GM12878 (cell line): ENCODE data around the gene RETN. TPM values are rescaled to one million over a fixed set of nuclear protein-coding genes. Genes with fewer than 3 reads are reported as not detected.

Source experiments
- ATAC-seq: fragments of 200-7000 bp; cut with Tn5 transposase; 3 replicates; pipeline ENCODE4 v1.9.1; 2020; ENCODE audit warnings: mild to moderate bottlenecking, moderate library complexity
- BruUV-seq: library from RNA; stranded (reverse); fragments of 400-500 nt; replicated peaks from 2 replicates; lab custom pipeline; 2021; lab: Mats Ljungman, UMichigan
- CTCF ChIA-PET: fragments of 300-600 bp; sonication (Branson Sonifier 250); formaldehyde crosslinking; extraction: SDS; loops from one replicate; lab custom pipeline; 2021; ENCODE audit warnings: inconsistent platforms; lab: Yijun Ruan, JAX
- POLR2A ChIA-PET: fragments of 350-600 bp; formaldehyde crosslinking; extraction: SDS; loops from one replicate; lab custom pipeline; 2021; ENCODE audit warnings: inconsistent platforms; lab: Charles Lee
- RAD21 ChIA-PET: fragments of 300-600 bp; sonication (Branson Sonifier 250); formaldehyde crosslinking; loops from one replicate; lab custom pipeline; 2023; ENCODE audit warnings: antibody characterized with exemption; ENCODE audit not compliant: unreplicated experiment; lab: Charles Lee
- SMC1A ChIA-PET: fragments of 300-600 bp; sonication (Branson Sonifier 250); formaldehyde crosslinking; loops from one replicate; lab custom pipeline; 2023; ENCODE audit not compliant: unreplicated experiment, uncharacterized antibody; lab: Charles Lee
- DNase-seq: peaks from one replicate; pipeline ENCODE4 v3.0.0-alpha.2; 2011; ENCODE audit warnings: low read depth, low spot score
- FAIRE-seq: peaks from 3 replicates; lab custom pipeline; 2011; peaks lifted over from hg19 to GRCh38; lab: Jason Lieb, UNC
- H2AFZ ChIP-seq: 2 replicates; pipeline ENCODE4 v1.6.0; 2011; ENCODE audit warnings: low read depth, low read length, control low read depth; ENCODE audit not compliant: control insufficient read depth
- H3K27ac ChIP-seq: 2 replicates; pipeline ENCODE4 v1.5.1; 2011; ENCODE audit warnings: control low read depth; ENCODE audit not compliant: control insufficient read depth, insufficient read depth
- H3K27me3 ChIP-seq, 2 experiments: replicated peaks in 1 of 2; 2 replicates each; pipeline versions ENCODE4 v1.6.0 to v1.6.1; 2011; ENCODE audit warnings: low read length in 1 of 2; ENCODE audit not compliant: control insufficient read depth in 2 of 2, insufficient read depth in 2 of 2
- H3K36me3 ChIP-seq, 2 experiments: 2 replicates each; pipeline ENCODE4 v1.5.1; 2011; ENCODE audit warnings: low read length in 1 of 2; ENCODE audit not compliant: control insufficient read depth in 2 of 2, insufficient read depth in 2 of 2
- H3K4me1 ChIP-seq: 2 replicates; pipeline ENCODE4 v1.6.1; 2011; ENCODE audit warnings: mild to moderate bottlenecking, low read length, moderate library complexity, mixed read lengths; ENCODE audit not compliant: control insufficient read depth, insufficient read depth
- H3K4me2 ChIP-seq: 2 replicates; pipeline ENCODE4 v1.6.0; 2011; ENCODE audit warnings: control low read depth; ENCODE audit not compliant: control insufficient read depth, insufficient read depth
- H3K4me3 ChIP-seq: fragments of 200-600 bp; sonication (generic); 2 replicates; pipeline ENCODE4 v1.5.1; 2016
- H3K79me2 ChIP-seq: 2 replicates; pipeline ENCODE4 v1.6.0; 2011; ENCODE audit warnings: low read length; ENCODE audit not compliant: control insufficient read depth, insufficient read depth
- H3K9ac ChIP-seq: 2 replicates; pipeline ENCODE4 v1.8.0; 2011; ENCODE audit warnings: low read length, control low read depth, mixed read lengths; ENCODE audit not compliant: control insufficient read depth, insufficient read depth
- H3K9me3 ChIP-seq: replicated peaks from 3 replicates; pipeline ENCODE4 v1.5.1; 2011; ENCODE audit warnings: mild to moderate bottlenecking, low read length; ENCODE audit not compliant: control insufficient read depth, insufficient read depth
- H4K20me1 ChIP-seq: 2 replicates; pipeline ENCODE4 v1.6.0; 2011; ENCODE audit not compliant: control insufficient read depth, insufficient read depth
- BCL3 ChIP-seq: IDR thresholded peaks from 2 replicates; pipeline ENCODE4 v1.6.1; 2011; ENCODE audit warnings: borderline replicate concordance, low read depth, mild to moderate bottlenecking, moderate library complexity, low read length; ENCODE audit not compliant: insufficient read depth, poor library complexity, severe bottlenecking
- CEBPZ ChIP-seq: fragments of 150-350 bp; IDR thresholded peaks from 2 replicates; pipeline ENCODE4 v1.6.1; 2016; ENCODE audit warnings: low read depth, low read length
- NBN ChIP-seq: fragments of 450-650 bp; IDR thresholded peaks from 2 replicates; pipeline ENCODE4 v1.6.1; 2016
- WRNIP1 ChIP-seq: IDR thresholded peaks from 2 replicates; pipeline ENCODE4 v1.6.1; 2011; ENCODE audit warnings: low read depth, low read length, improper control_type of control experiment, borderline replicate concordance
- WGBS: methylation state at CpG from one replicate; pipeline ENCODE4 v1.1.6; 2016; ENCODE audit warnings: low lambda C conversion rate; ENCODE audit not compliant: insufficient replicate concordance, insufficient coverage; ENCODE audit errors: missing lambda C conversion rate; 5-methylcytosine and 5-hydroxymethylcytosine counted together
- in situ Hi-C: fragments of 300-500 bp; cut with MboI; formaldehyde crosslinking; loops from 9 replicates; pipeline ENCODE4 v1.14.3; 2018; ENCODE audit warnings: mixed read lengths
- intact Hi-C: fragments of 100-400 bp; cut with micrococcal nuclease; formaldehyde crosslinking; loops from one replicate; pipeline ENCODE4 v1.14.2; 2022; ENCODE audit not compliant: unreplicated experiment
- polyA plus RNA-seq, 11 experiments: library from polyadenylated mRNA; depleted of rRNA in 4 of 11; unstranded in 6 of 11; stranded (reverse) in 5 of 11; fragments of >200 nt; fragmentation: Nextera tagmentation in 4 of 11; fragmentation: Illumina TruSeq in 1 of 11; extraction: Ambion mirVana in 4 of 11; extraction: Trizol in 1 of 11; gene quantifications; 1 replicate in 1 of 11; 2 replicates in 10 of 11; pipeline versions ENCODE4 v1.2.1 to v1.2.3, GENCODE V29; 2011 to 2016; ENCODE audit warnings: inconsistent platforms in 2 of 11, missing spikeins in 2 of 11, low read depth in 1 of 11
- total RNA-seq, 4 experiments: library from RNA; depleted of rRNA in 3 of 4; stranded (reverse); fragments of >200 nt in 3 of 4; fragmentation: Illumina TruSeq in 1 of 4; extraction: Trizol in 1 of 4; gene quantifications; 2 replicates each; pipeline versions ENCODE4 v1.2.1 to v1.2.3, GENCODE V29; 2013 to 2021

RETN gene
- total and polyA plus RNA-seq, 10 of the 15 experiments (the other 5 are each of a cell fraction or from before 2014, with no cell fraction given), result 0.26 TPM; not detected in 9

DNA sequence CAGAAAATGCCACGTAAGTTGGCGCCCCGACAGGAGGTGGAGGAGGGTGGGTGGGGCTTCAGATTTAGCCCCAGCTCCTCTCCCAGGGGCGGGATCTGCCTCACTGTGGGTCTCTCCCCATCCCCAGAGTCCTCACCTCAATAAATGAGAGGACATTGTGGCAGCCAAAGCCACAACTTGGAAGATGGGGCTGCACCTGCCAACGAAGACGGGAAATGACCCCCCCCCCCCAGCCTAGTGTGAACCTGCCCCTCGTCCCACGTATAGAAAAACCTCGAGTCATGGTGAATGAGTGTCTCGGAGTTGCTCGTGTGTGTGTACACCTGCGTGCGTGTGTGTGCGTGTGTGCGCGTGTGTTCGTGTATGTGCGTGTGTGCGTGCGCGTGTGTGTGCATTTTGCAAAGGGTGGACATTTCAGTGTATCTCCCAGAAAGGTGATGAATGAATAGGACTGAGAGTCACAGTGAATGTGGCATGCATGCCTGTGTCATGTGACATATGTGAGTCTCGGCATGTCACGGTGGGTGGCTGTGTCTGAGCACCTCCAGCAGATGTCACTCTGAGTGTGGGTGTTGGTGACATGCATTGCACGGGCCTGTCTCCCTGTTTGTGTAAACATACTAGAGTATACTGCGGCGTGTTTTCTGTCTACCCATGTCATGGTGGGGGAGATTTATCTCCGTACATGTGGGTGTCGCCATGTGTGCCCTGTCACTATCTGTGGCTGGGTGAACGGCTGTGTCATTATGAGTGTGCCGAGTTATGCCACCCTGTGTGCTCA lies 10.3 kb downstream of the RETN start (continued):
- TF ChIP-seq NBN, result 0 out of 2 replicates have a peak, but pooled peaks have one; percentile 37

DNA sequence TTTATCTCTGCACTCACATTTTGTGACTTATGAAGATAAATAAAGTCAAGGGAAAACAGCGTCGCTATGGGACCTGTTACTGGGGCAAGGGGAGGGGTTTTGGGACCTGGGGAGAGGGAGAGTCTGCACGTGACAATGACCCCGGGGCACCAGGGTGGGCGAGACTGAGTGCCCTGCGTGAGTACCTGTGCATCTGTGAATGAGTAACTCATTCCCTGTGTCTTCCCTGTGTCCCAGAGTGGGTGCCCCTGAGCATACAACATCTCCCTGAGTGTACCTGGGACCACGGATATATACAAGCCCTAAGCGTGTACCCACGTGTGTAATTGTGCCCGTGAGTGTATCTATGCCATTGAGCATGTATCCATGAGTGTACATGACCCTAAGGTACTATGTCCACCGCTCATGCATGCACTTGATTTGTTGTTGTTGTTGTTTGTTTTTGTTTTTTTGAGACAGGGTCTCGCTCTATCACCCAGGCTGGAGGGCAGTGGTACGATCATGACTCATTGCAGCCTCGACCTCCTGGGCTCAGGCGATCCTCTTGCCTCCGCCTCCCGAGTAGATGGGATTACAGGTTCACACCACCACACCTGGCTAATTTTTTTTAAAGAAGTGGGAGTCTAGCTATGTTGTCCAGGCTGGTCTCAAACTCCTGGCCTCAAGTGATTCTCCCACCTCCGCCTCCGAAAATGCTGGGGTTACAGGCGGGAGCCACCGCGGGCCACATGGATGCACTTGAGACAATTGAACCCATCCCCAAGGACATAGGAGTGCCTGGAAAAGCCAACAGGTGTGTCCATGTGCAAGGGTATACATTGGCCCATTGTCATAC lies 11.1 kb downstream of the RETN start:
- Histone ChIP-seq H3K27ac (no peak overlapping the region), H3K27me3 (no peaks in the 10 kb centered on the region), H3K4me2 (peak overlapping the region; percentile 88), H3K9me3 (no peaks in the 10 kb centered on the region; the same call in 2 of the 3 replicates), H3K36me3 (peaks cover 0 to 3% of the 10 kb centered on the region in 2 experiments; a peak in 2 of 4 replicates), H3K4me1 (peaks cover 44% of the 10 kb centered on the region), H3K79me2 (peaks cover 23% of the 10 kb centered on the region), H3K9ac (no peak overlapping the region; the same call in 1 of the 2 replicates), H2AFZ (peak overlapping the region; percentile 91), H3K4me3 (peak overlapping the region; percentile 85; the same call in 1 of the 2 replicates), H4K20me1 (no peaks in the 10 kb centered on the region)
- RAD21 ChIA-PET, result interaction anchor here (0.8 to 1.7 kb wide), 14 partner anchors 19 to 577 kb away, joined by 3 to 23 read pairs (median 4); partner anchors contain the start of genes FCER2 and SNAPC2
- in situ Hi-C loops, result loop anchor here (5.0 kb wide), 1 partner anchor 113 kb away; no protein-coding TSS in a partner anchor
- WGBS, result 43% methylated on average over 20 of the region's 22 CpGs
- intact Hi-C loops, result loop anchor here (1.0 to 10.0 kb wide), 4 partner anchors 112 to 295 kb away; partner anchors contain the start of gene MAP2K7
- POLR2A ChIA-PET, result interaction anchor here (1.4 to 1.9 kb wide), 2 partner anchors 19 to 120 kb away, joined by 9 to 10 read pairs; no protein-coding TSS in a partner anchor
- TF ChIP-seq BCL3 (peak; percentile 60), CEBPZ (no peak), WRNIP1 (0 out of 2 replicates have a peak, but pooled peaks have one; percentile 31)
- ATAC-seq (no peak), DNase-seq (no peak), FAIRE-seq (no peak)
- no TSS peak for BruUV-seq
- SMC1A ChIA-PET, result interaction anchor here (1.0 to 2.9 kb wide), 13 partner anchors 16 to 610 kb away, joined by 3 to 26 read pairs (median 3); partner anchors contain the start of genes FCER2 and ZNF557
- CTCF ChIA-PET, result interaction anchor here (0.6 to 2.5 kb wide), 30 partner anchors 18 to 580 kb away, joined by 3 to 40 read pairs (median 5); partner anchors contain the start of genes CD209, MAP2K7, PET100 and SNAPC2
